ENCODE data around the gene CA12. TPM values are rescaled to one million over a fixed set of nuclear protein-coding genes. Genes with fewer than 3 reads are reported as not detected.
A peak's percentile ranks its signal among the peaks of the same experiment; 100 is the strongest.

The CA12 gene
- total and polyA plus RNA-seq, 9 of the 15 experiments (the other 6 are each of a cell fraction or from before 2014, with no cell fraction given): 0.01 to 0.78 (median 0.15) TPM; not detected in 1

DNA sequence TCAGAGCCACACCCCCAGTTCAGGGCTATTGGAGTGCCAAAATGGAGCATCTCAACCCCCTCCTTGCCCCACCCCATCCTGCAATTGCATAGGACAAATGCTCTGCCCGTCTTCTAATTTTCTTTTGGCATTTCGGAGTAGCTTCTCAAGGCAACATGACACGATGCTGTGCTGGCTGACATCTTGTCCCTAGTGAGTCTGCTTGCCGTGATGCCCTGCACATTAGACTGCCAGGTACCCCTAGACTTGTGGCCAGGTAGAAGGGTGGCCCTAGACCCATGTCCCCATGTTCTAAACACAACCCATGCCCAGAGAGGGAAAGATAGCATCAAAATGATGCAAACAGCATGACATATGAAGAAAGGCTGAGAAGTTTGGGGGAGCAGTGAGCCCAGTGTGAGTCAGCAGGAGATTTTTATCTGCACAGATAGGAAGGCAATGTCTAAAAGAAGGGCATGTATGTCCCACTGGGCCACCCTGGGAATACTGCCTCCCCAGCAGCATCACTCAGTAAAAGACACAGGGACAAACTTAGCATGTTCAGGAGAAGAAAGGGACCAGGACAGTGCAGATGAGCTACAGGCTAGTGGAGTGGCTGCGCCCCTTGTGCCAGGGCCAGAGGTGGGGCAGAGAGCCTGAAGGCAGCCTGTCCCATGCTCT lies 36.8 kb downstream of the CA12 start (continued):
- TF ChIP-seq NBN (IDR thresholded peaks at IDR 0.05; ENCODE audit: low read depth): no peak
- TF ChIP-seq CHD4 (IDR thresholded peaks at IDR 0.05; ENCODE audit: insufficient read depth, insufficient replicate concordance, low read depth, low read length, poor library complexity, severe bottlenecking): no peak
- no peak for TF ChIP-seq RBM34 (IDR thresholded peaks at IDR 0.05; ENCODE audit: borderline replicate concordance, insufficient read depth, low read length)
- TF ChIP-seq, protein P1, sequence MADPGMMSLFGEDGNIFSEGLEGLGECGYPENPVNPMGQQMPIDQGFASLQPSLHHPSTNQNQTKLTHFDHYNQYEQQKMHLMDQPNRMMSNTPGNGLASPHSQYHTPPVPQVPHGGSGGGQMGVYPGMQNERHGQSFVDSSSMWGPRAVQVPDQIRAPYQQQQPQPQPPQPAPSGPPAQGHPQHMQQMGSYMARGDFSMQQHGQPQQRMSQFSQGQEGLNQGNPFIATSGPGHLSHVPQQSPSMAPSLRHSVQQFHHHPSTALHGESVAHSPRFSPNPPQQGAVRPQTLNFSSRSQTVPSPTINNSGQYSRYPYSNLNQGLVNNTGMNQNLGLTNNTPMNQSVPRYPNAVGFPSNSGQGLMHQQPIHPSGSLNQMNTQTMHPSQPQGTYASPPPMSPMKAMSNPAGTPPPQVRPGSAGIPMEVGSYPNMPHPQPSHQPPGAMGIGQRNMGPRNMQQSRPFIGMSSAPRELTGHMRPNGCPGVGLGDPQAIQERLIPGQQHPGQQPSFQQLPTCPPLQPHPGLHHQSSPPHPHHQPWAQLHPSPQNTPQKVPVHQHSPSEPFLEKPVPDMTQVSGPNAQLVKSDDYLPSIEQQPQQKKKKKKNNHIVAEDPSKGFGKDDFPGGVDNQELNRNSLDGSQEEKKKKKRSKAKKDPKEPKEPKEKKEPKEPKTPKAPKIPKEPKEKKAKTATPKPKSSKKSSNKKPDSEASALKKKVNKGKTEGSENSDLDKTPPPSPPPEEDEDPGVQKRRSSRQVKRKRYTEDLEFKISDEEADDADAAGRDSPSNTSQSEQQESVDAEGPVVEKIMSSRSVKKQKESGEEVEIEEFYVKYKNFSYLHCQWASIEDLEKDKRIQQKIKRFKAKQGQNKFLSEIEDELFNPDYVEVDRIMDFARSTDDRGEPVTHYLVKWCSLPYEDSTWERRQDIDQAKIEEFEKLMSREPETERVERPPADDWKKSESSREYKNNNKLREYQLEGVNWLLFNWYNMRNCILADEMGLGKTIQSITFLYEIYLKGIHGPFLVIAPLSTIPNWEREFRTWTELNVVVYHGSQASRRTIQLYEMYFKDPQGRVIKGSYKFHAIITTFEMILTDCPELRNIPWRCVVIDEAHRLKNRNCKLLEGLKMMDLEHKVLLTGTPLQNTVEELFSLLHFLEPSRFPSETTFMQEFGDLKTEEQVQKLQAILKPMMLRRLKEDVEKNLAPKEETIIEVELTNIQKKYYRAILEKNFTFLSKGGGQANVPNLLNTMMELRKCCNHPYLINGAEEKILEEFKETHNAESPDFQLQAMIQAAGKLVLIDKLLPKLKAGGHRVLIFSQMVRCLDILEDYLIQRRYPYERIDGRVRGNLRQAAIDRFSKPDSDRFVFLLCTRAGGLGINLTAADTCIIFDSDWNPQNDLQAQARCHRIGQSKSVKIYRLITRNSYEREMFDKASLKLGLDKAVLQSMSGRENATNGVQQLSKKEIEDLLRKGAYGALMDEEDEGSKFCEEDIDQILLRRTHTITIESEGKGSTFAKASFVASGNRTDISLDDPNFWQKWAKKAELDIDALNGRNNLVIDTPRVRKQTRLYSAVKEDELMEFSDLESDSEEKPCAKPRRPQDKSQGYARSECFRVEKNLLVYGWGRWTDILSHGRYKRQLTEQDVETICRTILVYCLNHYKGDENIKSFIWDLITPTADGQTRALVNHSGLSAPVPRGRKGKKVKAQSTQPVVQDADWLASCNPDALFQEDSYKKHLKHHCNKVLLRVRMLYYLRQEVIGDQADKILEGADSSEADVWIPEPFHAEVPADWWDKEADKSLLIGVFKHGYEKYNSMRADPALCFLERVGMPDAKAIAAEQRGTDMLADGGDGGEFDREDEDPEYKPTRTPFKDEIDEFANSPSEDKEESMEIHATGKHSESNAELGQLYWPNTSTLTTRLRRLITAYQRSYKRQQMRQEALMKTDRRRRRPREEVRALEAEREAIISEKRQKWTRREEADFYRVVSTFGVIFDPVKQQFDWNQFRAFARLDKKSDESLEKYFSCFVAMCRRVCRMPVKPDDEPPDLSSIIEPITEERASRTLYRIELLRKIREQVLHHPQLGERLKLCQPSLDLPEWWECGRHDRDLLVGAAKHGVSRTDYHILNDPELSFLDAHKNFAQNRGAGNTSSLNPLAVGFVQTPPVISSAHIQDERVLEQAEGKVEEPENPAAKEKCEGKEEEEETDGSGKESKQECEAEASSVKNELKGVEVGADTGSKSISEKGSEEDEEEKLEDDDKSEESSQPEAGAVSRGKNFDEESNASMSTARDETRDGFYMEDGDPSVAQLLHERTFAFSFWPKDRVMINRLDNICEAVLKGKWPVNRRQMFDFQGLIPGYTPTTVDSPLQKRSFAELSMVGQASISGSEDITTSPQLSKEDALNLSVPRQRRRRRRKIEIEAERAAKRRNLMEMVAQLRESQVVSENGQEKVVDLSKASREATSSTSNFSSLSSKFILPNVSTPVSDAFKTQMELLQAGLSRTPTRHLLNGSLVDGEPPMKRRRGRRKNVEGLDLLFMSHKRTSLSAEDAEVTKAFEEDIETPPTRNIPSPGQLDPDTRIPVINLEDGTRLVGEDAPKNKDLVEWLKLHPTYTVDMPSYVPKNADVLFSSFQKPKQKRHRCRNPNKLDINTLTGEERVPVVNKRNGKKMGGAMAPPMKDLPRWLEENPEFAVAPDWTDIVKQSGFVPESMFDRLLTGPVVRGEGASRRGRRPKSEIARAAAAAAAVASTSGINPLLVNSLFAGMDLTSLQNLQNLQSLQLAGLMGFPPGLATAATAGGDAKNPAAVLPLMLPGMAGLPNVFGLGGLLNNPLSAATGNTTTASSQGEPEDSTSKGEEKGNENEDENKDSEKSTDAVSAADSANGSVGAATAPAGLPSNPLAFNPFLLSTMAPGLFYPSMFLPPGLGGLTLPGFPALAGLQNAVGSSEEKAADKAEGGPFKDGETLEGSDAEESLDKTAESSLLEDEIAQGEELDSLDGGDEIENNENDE (IDR thresholded peaks at IDR 0.05; ENCODE audit: low read depth, low read length): no peak
- TF ChIP-seq ZNF274 (IDR thresholded peaks at IDR 0.05; ENCODE audit: borderline replicate concordance, low read depth, low read length): no peak
- no peak for TF ChIP-seq HCFC1 (IDR thresholded peaks at IDR 0.05; ENCODE audit: low read depth, low read length)
- no peak for TF ChIP-seq THRAP3 (IDR thresholded peaks at IDR 0.05; ENCODE audit: borderline replicate concordance)
- no peak for TF ChIP-seq MCM3 (IDR thresholded peaks at IDR 0.05)
- peak; percentile 56; the same call in 1 of the 2 replicates for TF ChIP-seq HIVEP1 (CRISPR knock-in tag; IDR thresholded peaks at IDR 0.05)
- TF ChIP-seq NCOA6 (IDR thresholded peaks at IDR 0.05): no peak
- no peak for TF ChIP-seq CBX1 (IDR thresholded peaks at IDR 0.05; ENCODE audit: low read depth)
- peak; percentile 49; the same call in 1 of the 2 replicates for TF ChIP-seq CREM (IDR thresholded peaks at IDR 0.05; ENCODE audit: low read depth)
- peak; percentile 71; the same call in 1 of the 2 replicates for TF ChIP-seq PYGO2 (tag; IDR thresholded peaks at IDR 0.05)
- TF ChIP-seq, protein P2, sequence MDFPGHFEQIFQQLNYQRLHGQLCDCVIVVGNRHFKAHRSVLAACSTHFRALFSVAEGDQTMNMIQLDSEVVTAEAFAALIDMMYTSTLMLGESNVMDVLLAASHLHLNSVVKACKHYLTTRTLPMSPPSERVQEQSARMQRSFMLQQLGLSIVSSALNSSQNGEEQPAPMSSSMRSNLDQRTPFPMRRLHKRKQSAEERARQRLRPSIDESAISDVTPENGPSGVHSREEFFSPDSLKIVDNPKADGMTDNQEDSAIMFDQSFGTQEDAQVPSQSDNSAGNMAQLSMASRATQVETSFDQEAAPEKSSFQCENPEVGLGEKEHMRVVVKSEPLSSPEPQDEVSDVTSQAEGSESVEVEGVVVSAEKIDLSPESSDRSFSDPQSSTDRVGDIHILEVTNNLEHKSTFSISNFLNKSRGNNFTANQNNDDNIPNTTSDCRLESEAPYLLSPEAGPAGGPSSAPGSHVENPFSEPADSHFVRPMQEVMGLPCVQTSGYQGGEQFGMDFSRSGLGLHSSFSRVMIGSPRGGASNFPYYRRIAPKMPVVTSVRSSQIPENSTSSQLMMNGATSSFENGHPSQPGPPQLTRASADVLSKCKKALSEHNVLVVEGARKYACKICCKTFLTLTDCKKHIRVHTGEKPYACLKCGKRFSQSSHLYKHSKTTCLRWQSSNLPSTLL (IDR thresholded peaks at IDR 0.05): no peak
- TF ChIP-seq KLF13 (tag; IDR thresholded peaks at IDR 0.05; ENCODE audit: borderline replicate concordance, low read depth): no peak
